K562 (cell line): ENCODE measurements around the gene DDX39A. TPM values are rescaled to one million over a fixed set of nuclear protein-coding genes. Genes with fewer than 3 reads are reported as not detected.

Experiments used
- CBX1 ChIP-seq: sonication (generic); IDR thresholded peaks from 2 replicates; pipeline ENCODE4 v1.6.1; 2016; ENCODE audit warnings: antibody characterized with exemption, low read depth, mild to moderate bottlenecking
- CREB3L1 ChIP-seq: fragments of 450-650 bp; IDR thresholded peaks from 2 replicates; pipeline ENCODE4 v1.6.1; 2014; ENCODE audit warnings: low read depth, mild to moderate bottlenecking, moderate library complexity, borderline replicate concordance
- ELF1 ChIP-seq: fragments of 200-800 bp; sonication (Bioruptor generic); IDR thresholded peaks from 2 replicates; pipeline ENCODE4 v1.6.1; 2016; ENCODE audit warnings: missing genetic modification characterization, missing compliant biosample characterization
- EZH2 ChIP-seq: IDR thresholded peaks from 2 replicates; pipeline ENCODE4 v1.6.1; 2012; ENCODE audit warnings: low read depth, mild to moderate bottlenecking, inconsistent platforms, low read length, borderline replicate concordance
- HMGN3 ChIP-seq: IDR thresholded peaks from 2 replicates; pipeline ENCODE4 v1.6.1; 2011; ENCODE audit warnings: borderline replicate concordance, low read depth, mild to moderate bottlenecking, mixed read lengths, low read length; ENCODE audit not compliant: insufficient read length; ENCODE audit errors: extremely low read depth
- MAFK ChIP-seq: IDR thresholded peaks from 2 replicates; pipeline ENCODE4 v1.6.1; 2011; ENCODE audit warnings: low read length, improper control_type of control experiment
- MTA1 ChIP-seq: fragments of 450-650 bp; IDR thresholded peaks from 2 replicates; pipeline ENCODE4 v1.6.1; 2017; ENCODE audit warnings: borderline replicate concordance
- MTA3 ChIP-seq: fragments of 450-650 bp; formaldehyde crosslinking; IDR thresholded peaks from 2 replicates; pipeline ENCODE4 v1.6.1; 2017; ENCODE audit warnings: mild to moderate bottlenecking, borderline replicate concordance
- PKNOX1 ChIP-seq: fragments of 450-650 bp; IDR thresholded peaks from 2 replicates; pipeline ENCODE4 v1.6.1; 2016
- PML ChIP-seq: IDR thresholded peaks from 2 replicates; pipeline ENCODE4 v1.6.1; 2012; ENCODE audit warnings: low read length, inconsistent platforms
- SP2 ChIP-seq: IDR thresholded peaks from 2 replicates; pipeline ENCODE4 v1.6.1; 2011; ENCODE audit warnings: mild to moderate bottlenecking, low read depth, low read length, moderate library complexity; ENCODE audit not compliant: poor library complexity, severe bottlenecking; ENCODE audit errors: extremely low read depth
- SRSF9 ChIP-seq: fragments of 200-400 bp; formaldehyde crosslinking; IDR thresholded peaks from 2 replicates; pipeline ENCODE4 v1.6.1; 2017; ENCODE audit warnings: low read depth, low read length, borderline replicate concordance
- YBX1 ChIP-seq: fragments of 450-650 bp; IDR thresholded peaks from 2 replicates; pipeline ENCODE4 v1.7.1; 2016; ENCODE audit warnings: mild to moderate bottlenecking
- ZBTB43 ChIP-seq: sonication (generic); formaldehyde crosslinking; IDR thresholded peaks from 2 replicates; pipeline ENCODE4 v1.8.0; 2023; ENCODE audit warnings: mild to moderate bottlenecking, missing genetic modification reagents
- ZKSCAN1 ChIP-seq: fragments of 150-350 bp; IDR thresholded peaks from 2 replicates; pipeline ENCODE4 v1.6.1; 2016; ENCODE audit warnings: low read depth, low read length
- ZNF316 ChIP-seq: fragments of 450-650 bp; IDR thresholded peaks from 2 replicates; pipeline ENCODE4 v1.6.1; 2016
- ZNF764 ChIP-seq: fragments of 250-450 bp; sonication (Bioruptor Pico); IDR thresholded peaks from 2 replicates; pipeline ENCODE4 v1.4.0; 2020; ENCODE audit warnings: low read depth, mild to moderate bottlenecking, moderate library complexity
- ZNF79 ChIP-seq: fragments of 250-450 bp; sonication (Bioruptor Pico); IDR thresholded peaks from 2 replicates; pipeline ENCODE4 v1.4.0; 2020; ENCODE audit warnings: low read depth, mild to moderate bottlenecking, moderate library complexity
- polyA plus RNA-seq, 8 experiments: library from polyadenylated mRNA; depleted of rRNA in 4 of 8; stranded (reverse) in 5 of 8; unstranded in 3 of 8; fragments of >200 nt; fragmentation: Nextera tagmentation in 2 of 8; fragmentation: Illumina TruSeq in 1 of 8; extraction: Ambion mirVana in 2 of 8; extraction: Trizol in 1 of 8; gene quantifications; 2 replicates each; pipeline versions ENCODE4 v1.2.1 to v1.2.3, GENCODE V29; 2011 to 2014; ENCODE audit warnings: inconsistent platforms in 1 of 8, missing spikeins in 1 of 8
- total RNA-seq, 7 experiments: library from RNA; depleted of rRNA in 6 of 7; stranded (reverse); fragments of >200 nt in 6 of 7; fragmentation: Illumina TruSeq in 2 of 7; extraction: Trizol in 2 of 7; gene quantifications; 2 replicates each; pipeline versions ENCODE4 v1.2.1 to v1.2.3, GENCODE V29; 2011 to 2021; ENCODE audit warnings: low replicate concordance in 1 of 7
- TF ChIP-seq, protein P1 (sequence below): fragments of 200-800 bp; sonication (Bioruptor generic); IDR thresholded peaks from 2 replicates; pipeline ENCODE4 v1.6.1; 2016; ENCODE audit warnings: missing genetic modification characterization, missing compliant biosample characterization
- TF ChIP-seq, protein P2 (sequence below): sonication (generic); formaldehyde crosslinking; IDR thresholded peaks from 2 replicates; pipeline ENCODE4 v1.8.0; 2022; ENCODE audit warnings: missing genetic modification reagents, mild to moderate bottlenecking, moderate library complexity, borderline replicate concordance

DDX39A gene
- total and polyA plus RNA-seq, 9 of the 15 experiments (the other 6 are each of a cell fraction or from before 2014, with no cell fraction given), result 90.3 to 250 (median 188) TPM

DNA sequence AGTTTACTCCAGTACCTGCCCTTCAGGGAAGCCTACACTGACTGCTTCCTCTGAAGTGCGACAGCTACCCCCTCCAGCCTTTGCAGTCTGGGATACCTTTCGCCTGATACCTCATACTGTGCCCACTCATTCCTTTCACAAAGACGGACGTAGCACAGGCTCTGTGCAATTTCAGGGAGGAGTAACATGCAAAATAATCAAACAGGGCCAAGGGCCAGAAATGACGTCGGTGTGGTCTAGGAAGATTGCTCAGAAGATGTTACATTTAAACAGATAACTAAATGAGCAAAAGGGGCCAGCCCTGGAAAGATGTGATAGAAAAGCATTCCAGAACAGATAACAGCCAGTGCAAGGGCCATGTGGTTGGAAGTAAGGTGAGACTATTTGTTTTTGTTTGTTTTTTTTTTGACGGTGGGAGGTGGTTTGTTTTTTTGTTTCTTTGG is 6.6 kb upstream of the DDX39A start (continued):
- no peak for TF ChIP-seq ZKSCAN1
- no peak for TF ChIP-seq EZH2
- TF ChIP-seq, protein P1, sequence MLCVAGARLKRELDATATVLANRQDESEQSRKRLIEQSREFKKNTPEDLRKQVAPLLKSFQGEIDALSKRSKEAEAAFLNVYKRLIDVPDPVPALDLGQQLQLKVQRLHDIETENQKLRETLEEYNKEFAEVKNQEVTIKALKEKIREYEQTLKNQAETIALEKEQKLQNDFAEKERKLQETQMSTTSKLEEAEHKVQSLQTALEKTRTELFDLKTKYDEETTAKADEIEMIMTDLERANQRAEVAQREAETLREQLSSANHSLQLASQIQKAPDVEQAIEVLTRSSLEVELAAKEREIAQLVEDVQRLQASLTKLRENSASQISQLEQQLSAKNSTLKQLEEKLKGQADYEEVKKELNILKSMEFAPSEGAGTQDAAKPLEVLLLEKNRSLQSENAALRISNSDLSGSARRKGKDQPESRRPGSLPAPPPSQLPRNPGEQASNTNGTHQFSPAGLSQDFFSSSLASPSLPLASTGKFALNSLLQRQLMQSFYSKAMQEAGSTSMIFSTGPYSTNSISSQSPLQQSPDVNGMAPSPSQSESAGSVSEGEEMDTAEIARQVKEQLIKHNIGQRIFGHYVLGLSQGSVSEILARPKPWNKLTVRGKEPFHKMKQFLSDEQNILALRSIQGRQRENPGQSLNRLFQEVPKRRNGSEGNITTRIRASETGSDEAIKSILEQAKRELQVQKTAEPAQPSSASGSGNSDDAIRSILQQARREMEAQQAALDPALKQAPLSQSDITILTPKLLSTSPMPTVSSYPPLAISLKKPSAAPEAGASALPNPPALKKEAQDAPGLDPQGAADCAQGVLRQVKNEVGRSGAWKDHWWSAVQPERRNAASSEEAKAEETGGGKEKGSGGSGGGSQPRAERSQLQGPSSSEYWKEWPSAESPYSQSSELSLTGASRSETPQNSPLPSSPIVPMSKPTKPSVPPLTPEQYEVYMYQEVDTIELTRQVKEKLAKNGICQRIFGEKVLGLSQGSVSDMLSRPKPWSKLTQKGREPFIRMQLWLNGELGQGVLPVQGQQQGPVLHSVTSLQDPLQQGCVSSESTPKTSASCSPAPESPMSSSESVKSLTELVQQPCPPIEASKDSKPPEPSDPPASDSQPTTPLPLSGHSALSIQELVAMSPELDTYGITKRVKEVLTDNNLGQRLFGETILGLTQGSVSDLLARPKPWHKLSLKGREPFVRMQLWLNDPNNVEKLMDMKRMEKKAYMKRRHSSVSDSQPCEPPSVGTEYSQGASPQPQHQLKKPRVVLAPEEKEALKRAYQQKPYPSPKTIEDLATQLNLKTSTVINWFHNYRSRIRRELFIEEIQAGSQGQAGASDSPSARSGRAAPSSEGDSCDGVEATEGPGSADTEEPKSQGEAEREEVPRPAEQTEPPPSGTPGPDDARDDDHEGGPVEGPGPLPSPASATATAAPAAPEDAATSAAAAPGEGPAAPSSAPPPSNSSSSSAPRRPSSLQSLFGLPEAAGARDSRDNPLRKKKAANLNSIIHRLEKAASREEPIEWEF (CRISPR knock-in tag), result no peak
- TF ChIP-seq PKNOX1, result no peak
- TF ChIP-seq MAFK, result no peak
- TF ChIP-seq SP2, result no peak
- TF ChIP-seq ZNF316, result no peak
- TF ChIP-seq HMGN3, result no peak
- TF ChIP-seq MTA1, result peak; percentile 67; the same call in 1 of the 2 replicates
- 0 out of 2 replicates have a peak, but pooled peaks have one; percentile 26 for TF ChIP-seq PML
- no peak for TF ChIP-seq SRSF9
- TF ChIP-seq, protein P2, sequence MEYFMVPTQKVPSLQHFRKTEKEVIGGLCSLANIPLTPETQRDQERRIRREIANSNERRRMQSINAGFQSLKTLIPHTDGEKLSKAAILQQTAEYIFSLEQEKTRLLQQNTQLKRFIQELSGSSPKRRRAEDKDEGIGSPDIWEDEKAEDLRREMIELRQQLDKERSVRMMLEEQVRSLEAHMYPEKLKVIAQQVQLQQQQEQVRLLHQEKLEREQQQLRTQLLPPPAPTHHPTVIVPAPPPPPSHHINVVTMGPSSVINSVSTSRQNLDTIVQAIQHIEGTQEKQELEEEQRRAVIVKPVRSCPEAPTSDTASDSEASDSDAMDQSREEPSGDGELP (CRISPR knock-in tag), result no peak
- TF ChIP-seq MTA3, result peak; percentile 50; the same call in 1 of the 2 replicates
- TF ChIP-seq CBX1, result no peak
- TF ChIP-seq CREB3L1, result no peak
- no peak for TF ChIP-seq ZBTB43 (CRISPR knock-in tag)
- no peak for TF ChIP-seq ZNF79
- no peak for TF ChIP-seq ZNF764
- TF ChIP-seq ELF1 (tag), result no peak
- TF ChIP-seq YBX1, result no peak
